GM23338 (cell line): ENCODE results near the gene C4orf51.

Experiments used
- CREB1 ChIP-seq: fragments of 250-450 bp; sonication (Bioruptor Pico); IDR thresholded peaks from 2 replicates; pipeline ENCODE4 v1.5.0; 2020; ENCODE audit warnings: low read depth, mild to moderate bottlenecking, moderate library complexity
- CTCF ChIP-seq, 2 experiments: fragments of 200-600 bp in 1 of 2; sonication (generic) in 1 of 2; conservative IDR thresholded peaks; 2 replicates each; pipeline versions ENCODE4 v1.5.1 to v1.6.1; 2016 to 2017; ENCODE audit warnings: antibody characterized with exemption in 2 of 2, low read depth in 2 of 2, mild to moderate bottlenecking in 2 of 2, moderate library complexity in 1 of 2
- ETS1 ChIP-seq: IDR thresholded peaks from 2 replicates; pipeline ENCODE4 v1.6.1; 2016; ENCODE audit warnings: antibody characterized with exemption
- EZH2 ChIP-seq: fragments of 200-600 bp; sonication (generic); IDR thresholded peaks from one replicate; pipeline ENCODE4 v1.8.0; 2017; ENCODE audit warnings: antibody characterized with exemption, mild to moderate bottlenecking, low read depth; ENCODE audit not compliant: unreplicated experiment
- EZH2phosphoT487 ChIP-seq: fragments of 200-600 bp; sonication (generic); IDR thresholded peaks from one replicate; pipeline ENCODE4 v1.8.1; 2018; ENCODE audit warnings: antibody characterized with exemption; ENCODE audit not compliant: unreplicated experiment
- POLR2AphosphoS5 ChIP-seq: IDR thresholded peaks from 2 replicates; pipeline ENCODE4 v1.6.1; 2016; ENCODE audit warnings: antibody characterized with exemption, low read depth
- REST ChIP-seq: IDR thresholded peaks from one replicate; pipeline ENCODE4 v1.6.1; 2018; ENCODE audit warnings: antibody characterized with exemption; ENCODE audit not compliant: unreplicated experiment
- STAT1 ChIP-seq: IDR thresholded peaks from one replicate; pipeline ENCODE4 v1.6.1; 2016; ENCODE audit warnings: antibody characterized with exemption; ENCODE audit not compliant: unreplicated experiment
- ZNF462 ChIP-seq: fragments of 250-450 bp; sonication (Bioruptor Pico); IDR thresholded peaks from 2 replicates; pipeline ENCODE4 v1.5.0; 2020; ENCODE audit warnings: mild to moderate bottlenecking, moderate library complexity

GRCh38 chr4:145732001-145732815, 52.3 kb downstream of the C4orf51 start:
- no peak for TF ChIP-seq CTCF (conservative IDR thresholded peaks at IDR 0.05; ENCODE audit: low read depth in 2 of 2)
- TF ChIP-seq POLR2AphosphoS5, result no peak
- no peak for TF ChIP-seq EZH2phosphoT487
- no peak for TF ChIP-seq REST
- TF ChIP-seq CREB1 (CRISPR knock-in tag), result no peak
- TF ChIP-seq EZH2, result no peak
- no peak for TF ChIP-seq ETS1
- no peak for TF ChIP-seq ZNF462 (CRISPR knock-in tag)
- no peak for TF ChIP-seq STAT1
